ENCODE measurements around the gene CDK11B.

CDK11B gene

DNA sequence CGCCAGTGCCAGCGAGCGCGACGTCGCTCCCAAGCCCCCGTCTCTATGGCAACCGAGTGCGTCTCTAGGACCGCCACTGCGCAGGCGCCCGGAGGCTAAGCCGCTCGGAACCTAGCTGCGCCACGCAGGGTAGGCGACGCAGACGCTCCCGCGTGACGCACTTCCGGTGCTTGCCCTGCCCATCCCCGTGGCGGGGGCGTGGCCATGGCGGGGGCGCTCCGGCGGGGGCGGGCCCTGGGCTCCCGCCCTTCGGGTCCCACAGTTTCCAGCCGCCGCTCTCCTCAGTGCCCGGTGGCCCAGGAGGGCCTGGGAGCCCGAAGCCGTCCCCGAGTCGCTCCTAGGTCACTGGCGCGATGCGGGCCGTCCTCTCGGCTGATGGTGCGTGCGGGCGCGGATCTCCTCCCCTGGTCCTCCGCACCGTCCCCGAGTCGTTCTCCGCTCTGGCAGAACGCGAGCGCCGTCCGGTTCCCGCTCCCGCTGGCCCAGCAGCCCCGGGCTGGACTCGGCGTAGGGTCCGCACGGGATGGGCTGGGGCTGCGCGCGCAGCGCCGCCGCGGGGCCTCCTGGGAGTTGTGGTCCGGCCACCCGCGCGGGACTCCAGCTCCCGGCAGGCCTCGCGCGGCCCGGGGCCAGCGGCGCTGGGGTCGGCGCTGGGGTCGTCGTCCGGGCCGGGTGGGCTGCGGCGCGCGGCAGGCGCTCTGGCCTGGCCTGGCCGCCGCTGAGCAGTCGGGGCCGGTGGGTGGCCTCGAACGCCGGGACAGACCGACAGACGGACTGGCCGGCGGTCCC lies 43.4 kb downstream of the CDK11B start, which contains the start of gene MIB2:
Gene MIB2, plus strand, starts transcription at position 245 of the 789 bp plus-strand sequence. CDS start 7,953 bp downstream, outside the sequence.
- H3K4me3 ChIP-seq (ENCODE audit: low read depth, low read length): peak within 1 kb of the TSS; percentile 74
- H3K4me1 ChIP-seq: no peaks in the 10 kb centered on the region
- no peaks in the 10 kb centered on the region for H3K27me3 ChIP-seq
- DNase-seq: peak; percentile 99
- TF ChIP-seq, protein P1, sequence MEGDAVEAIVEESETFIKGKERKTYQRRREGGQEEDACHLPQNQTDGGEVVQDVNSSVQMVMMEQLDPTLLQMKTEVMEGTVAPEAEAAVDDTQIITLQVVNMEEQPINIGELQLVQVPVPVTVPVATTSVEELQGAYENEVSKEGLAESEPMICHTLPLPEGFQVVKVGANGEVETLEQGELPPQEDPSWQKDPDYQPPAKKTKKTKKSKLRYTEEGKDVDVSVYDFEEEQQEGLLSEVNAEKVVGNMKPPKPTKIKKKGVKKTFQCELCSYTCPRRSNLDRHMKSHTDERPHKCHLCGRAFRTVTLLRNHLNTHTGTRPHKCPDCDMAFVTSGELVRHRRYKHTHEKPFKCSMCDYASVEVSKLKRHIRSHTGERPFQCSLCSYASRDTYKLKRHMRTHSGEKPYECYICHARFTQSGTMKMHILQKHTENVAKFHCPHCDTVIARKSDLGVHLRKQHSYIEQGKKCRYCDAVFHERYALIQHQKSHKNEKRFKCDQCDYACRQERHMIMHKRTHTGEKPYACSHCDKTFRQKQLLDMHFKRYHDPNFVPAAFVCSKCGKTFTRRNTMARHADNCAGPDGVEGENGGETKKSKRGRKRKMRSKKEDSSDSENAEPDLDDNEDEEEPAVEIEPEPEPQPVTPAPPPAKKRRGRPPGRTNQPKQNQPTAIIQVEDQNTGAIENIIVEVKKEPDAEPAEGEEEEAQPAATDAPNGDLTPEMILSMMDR (IDR thresholded peaks at IDR 0.05; ENCODE audit: low read depth, low read length): no peak
- no peaks in the 10 kb centered on the region for H3K36me3 ChIP-seq
- no peaks in the 10 kb centered on the region for H3K9me3 ChIP-seq

DNA sequence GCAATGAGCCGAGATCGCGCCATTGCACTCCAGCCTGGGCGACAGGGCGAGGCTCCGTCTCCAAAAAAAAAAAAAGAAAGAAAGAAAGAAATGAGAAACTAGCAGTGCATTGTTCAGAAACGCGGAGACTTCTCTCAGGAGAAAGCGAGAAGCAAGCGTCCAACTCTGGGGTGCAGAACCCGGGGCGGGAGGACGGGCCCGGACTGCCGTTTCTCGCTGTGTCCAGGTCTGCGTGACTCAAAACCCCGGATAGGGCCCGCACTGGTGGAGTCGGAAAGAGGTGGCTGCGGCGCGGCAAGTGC lies 43.9 kb downstream of the CDK11B start:
- Histone ChIP-seq H3K4me3 (ENCODE audit: low read depth, low read length) (peak overlapping the region; percentile 74), H3K36me3 (no peaks in the 10 kb centered on the region), H3K27me3 (no peaks in the 10 kb centered on the region), H3K9me3 (no peaks in the 10 kb centered on the region), H3K4me1 (peaks cover 4% of the 10 kb centered on the region; the same call in 1 of the 2 replicates)
- TF ChIP-seq, protein P1 (IDR thresholded peaks at IDR 0.05; ENCODE audit: low read depth, low read length): no peak
- DNase-seq: no peak

DNA sequence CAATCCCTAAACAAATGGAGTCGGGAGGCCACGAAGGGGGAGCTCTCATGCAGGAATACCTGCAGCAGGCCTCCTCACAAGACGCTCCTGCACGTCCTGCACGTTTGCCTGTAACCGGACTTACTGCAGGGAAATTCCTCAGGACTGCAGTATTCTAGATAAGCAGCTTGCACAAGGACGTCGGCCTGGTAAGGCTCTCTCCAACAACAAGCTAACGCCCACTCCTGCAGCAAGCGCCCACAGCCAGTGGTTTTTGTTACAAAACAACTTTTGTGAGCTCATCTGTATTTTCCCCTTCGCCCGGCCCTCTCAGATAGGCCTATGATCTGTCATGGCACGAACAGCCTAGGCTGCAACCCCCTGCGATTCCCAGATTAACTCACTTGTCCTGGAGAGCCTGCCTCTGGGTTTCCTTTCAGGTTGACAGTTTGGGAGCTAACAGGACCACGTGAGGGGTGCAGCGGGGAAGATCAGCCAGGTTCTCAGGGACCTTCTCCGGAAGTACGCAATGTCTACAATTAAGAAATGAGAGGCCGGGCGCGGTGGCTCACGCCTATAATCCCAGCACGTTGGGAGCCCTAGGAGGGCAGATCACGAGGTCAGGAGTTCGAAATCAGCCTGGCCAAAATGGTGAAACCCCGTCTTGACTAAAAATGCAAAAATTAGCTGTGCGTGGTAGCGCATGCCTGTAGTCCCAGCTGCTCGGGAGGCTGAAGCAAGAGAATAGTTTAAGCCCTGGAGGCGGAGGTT lies 44.4 kb downstream of the CDK11B start:
- Histone ChIP-seq H3K27me3 (no peaks in the 10 kb centered on the region), H3K36me3 (no peaks in the 10 kb centered on the region), H3K4me1 (peaks cover 5% of the 10 kb centered on the region; the same call in 1 of the 2 replicates), H3K4me3 (ENCODE audit: low read depth, low read length) (peak overlapping the region; percentile 74), H3K9me3 (no peaks in the 10 kb centered on the region)
- TF ChIP-seq, protein P1 (IDR thresholded peaks at IDR 0.05; ENCODE audit: low read depth, low read length): no peak
- DNase-seq: peak; percentile 9

DNA sequence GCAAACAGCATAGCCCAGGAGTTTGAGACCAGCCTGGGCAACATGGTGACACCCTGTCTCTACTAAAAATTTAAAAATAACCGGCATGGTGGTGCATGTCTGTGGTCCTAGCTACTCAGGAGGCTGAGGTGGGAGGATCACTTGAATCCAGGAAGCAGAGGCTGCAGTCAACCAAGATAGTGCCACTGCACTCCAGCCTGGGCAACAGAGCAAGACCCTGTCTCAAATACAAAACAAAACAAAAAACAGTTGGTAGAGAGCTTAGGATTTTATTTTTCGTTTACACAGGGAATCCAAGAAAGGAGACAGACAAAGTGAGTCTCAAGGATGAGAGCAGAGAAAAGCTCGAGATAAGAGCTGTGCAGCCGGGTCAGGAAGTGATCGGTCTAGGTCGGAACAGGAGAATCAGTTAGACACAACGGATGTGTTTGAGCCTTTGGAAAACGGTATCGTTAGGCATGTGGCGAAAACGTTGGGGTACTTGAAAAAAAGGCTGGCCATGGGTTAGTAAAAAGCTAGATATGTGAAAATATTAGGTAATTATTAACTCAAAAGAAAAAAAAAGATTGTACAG lies 45.2 kb downstream of the CDK11B start:
- peaks cover 5% of the 10 kb centered on the region; the same call in 1 of the 2 replicates for H3K4me1 ChIP-seq
- H3K27me3 ChIP-seq: no peaks in the 10 kb centered on the region
- peak overlapping the region; percentile 74; the same call in 1 of the 2 replicates for H3K4me3 ChIP-seq (ENCODE audit: low read depth, low read length)
- no peaks in the 10 kb centered on the region for H3K9me3 ChIP-seq
- DNase-seq: no peak
- H3K36me3 ChIP-seq: no peaks in the 10 kb centered on the region
- TF ChIP-seq, protein P1 (IDR thresholded peaks at IDR 0.05; ENCODE audit: low read depth, low read length): no peak

DNA sequence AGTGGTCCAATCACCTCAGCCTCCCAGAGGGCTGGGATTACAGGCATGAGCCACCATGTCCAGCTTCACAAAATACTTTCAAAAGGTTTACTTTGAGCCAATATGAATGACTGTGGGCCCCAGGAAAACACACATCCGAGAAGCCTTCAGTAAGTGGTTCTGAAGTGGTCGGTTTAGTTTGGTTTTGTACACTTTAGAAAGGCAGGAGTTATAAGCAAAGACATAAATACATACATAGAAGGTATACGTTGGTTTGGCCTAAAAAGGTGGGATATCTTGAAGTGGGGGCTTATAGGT lies 46.8 kb downstream of the CDK11B start:
- H3K27me3 ChIP-seq: no peaks in the 10 kb centered on the region
- H3K4me1 ChIP-seq: peaks cover 5% of the 10 kb centered on the region; the same call in 1 of the 2 replicates
- no peak overlapping the region for H3K4me3 ChIP-seq (ENCODE audit: low read depth, low read length)
- TF ChIP-seq, protein P1 (IDR thresholded peaks at IDR 0.05; ENCODE audit: low read depth, low read length): no peak
- H3K9me3 ChIP-seq: no peaks in the 10 kb centered on the region
- no peaks in the 10 kb centered on the region for H3K36me3 ChIP-seq
- no peak for DNase-seq
